RWPE2 (cell line): ENCODE measurements around the gene MEF2B.

Experiments used
- ATAC-seq: fragments of 200-7000 bp; cut with Tn5 transposase; 3 replicates; pipeline ENCODE4 v1.9.1; 2021; ENCODE audit warnings: low read depth
- DNase-seq: peaks from one replicate; pipeline ENCODE4 v3.0.0-alpha.2; 2020; ENCODE audit warnings: low spot score
- H3K27ac ChIP-seq: fragments of 450-650 bp; 2 replicates; pipeline ENCODE4 v1.5.1; 2017; ENCODE audit warnings: mild to moderate bottlenecking; ENCODE audit not compliant: poor library complexity, severe bottlenecking
- H3K27me3 ChIP-seq: fragments of 250-450 bp; sonication (Bioruptor Pico); 2 replicates; pipeline ENCODE4 v1.5.1; 2021; ENCODE audit warnings: mild to moderate bottlenecking, moderate library complexity; ENCODE audit not compliant: insufficient read depth, poor library complexity, severe bottlenecking
- H3K36me3 ChIP-seq: fragments of 250-450 bp; sonication (Bioruptor Pico); 2 replicates; pipeline ENCODE4 v1.5.1; 2020; ENCODE audit warnings: low read depth, mild to moderate bottlenecking, moderate library complexity
- H3K4me1 ChIP-seq: fragments of 250-450 bp; sonication (Bioruptor Pico); 2 replicates; pipeline ENCODE4 v1.5.1; 2021; ENCODE audit warnings: mild to moderate bottlenecking, moderate library complexity; ENCODE audit not compliant: insufficient read depth, poor library complexity, severe bottlenecking
- H3K4me3 ChIP-seq: fragments of 250-450 bp; sonication (Bioruptor Pico); 2 replicates; pipeline ENCODE4 v1.5.1; 2021; ENCODE audit warnings: mild to moderate bottlenecking, moderate library complexity; ENCODE audit not compliant: severe bottlenecking
- H3K9me3 ChIP-seq: fragments of 250-450 bp; sonication (Bioruptor Pico); 2 replicates; pipeline ENCODE4 v1.5.1; 2021; ENCODE audit warnings: mild to moderate bottlenecking, moderate library complexity; ENCODE audit not compliant: severe bottlenecking
- CTCF ChIP-seq: fragments of 450-650 bp; IDR thresholded peaks from one replicate; pipeline ENCODE4 v1.5.1; 2017; ENCODE audit warnings: mild to moderate bottlenecking, moderate library complexity; ENCODE audit not compliant: poor library complexity, severe bottlenecking

MEF2B gene

GRCh38 chr19:19193926-19194325 lies 23.9 kb upstream of the MEF2B start:
- H3K9me3 ChIP-seq, result no peaks in the 10 kb centered on the region
- no peak for ATAC-seq
- no peak for TF ChIP-seq CTCF
- H3K36me3 ChIP-seq, result peaks cover 25% of the 10 kb centered on the region
- no peaks in the 10 kb centered on the region for H3K4me1 ChIP-seq
- no peaks in the 10 kb centered on the region for H3K27me3 ChIP-seq
- DNase-seq, result no peak
- no peak overlapping the region for H3K4me3 ChIP-seq
- no peak overlapping the region for H3K27ac ChIP-seq

DNA sequence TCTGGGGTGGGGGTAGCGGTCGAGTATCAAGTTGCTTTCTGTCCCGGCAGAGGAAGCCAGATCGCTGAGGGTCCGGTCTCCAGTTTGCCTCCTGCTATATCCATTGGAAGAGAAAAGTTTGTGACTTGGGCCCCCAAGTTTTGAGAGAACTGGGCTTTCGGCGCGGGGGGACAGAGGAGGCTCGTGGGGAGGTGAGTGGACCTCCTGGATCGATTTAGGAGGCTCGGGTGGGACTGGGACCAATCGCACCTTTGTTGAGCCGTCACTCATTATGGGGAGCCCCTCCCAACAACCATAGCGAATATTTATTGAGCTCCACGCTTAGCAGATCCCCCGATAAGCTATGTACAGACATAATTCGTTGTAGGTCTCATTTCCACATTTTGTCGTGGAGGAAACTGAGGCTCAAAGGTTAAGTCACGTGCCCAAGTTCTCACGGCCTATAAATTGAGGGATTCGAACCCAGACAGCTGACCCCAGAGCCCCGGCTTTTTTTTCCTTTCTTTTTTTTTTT lies 22.9 kb upstream of the MEF2B start:
- Histone ChIP-seq H3K36me3 (peaks cover 17% of the 10 kb centered on the region), H3K27ac (peak overlapping the region; percentile 70), H3K4me1 (no peaks in the 10 kb centered on the region), H3K9me3 (no peaks in the 10 kb centered on the region), H3K4me3 (peak overlapping the region; percentile 74), H3K27me3 (no peaks in the 10 kb centered on the region)
- DNase-seq (no peak), ATAC-seq (peak; percentile 1; the same call in 1 of the 3 replicates)
- TF ChIP-seq CTCF, result no peak

DNA sequence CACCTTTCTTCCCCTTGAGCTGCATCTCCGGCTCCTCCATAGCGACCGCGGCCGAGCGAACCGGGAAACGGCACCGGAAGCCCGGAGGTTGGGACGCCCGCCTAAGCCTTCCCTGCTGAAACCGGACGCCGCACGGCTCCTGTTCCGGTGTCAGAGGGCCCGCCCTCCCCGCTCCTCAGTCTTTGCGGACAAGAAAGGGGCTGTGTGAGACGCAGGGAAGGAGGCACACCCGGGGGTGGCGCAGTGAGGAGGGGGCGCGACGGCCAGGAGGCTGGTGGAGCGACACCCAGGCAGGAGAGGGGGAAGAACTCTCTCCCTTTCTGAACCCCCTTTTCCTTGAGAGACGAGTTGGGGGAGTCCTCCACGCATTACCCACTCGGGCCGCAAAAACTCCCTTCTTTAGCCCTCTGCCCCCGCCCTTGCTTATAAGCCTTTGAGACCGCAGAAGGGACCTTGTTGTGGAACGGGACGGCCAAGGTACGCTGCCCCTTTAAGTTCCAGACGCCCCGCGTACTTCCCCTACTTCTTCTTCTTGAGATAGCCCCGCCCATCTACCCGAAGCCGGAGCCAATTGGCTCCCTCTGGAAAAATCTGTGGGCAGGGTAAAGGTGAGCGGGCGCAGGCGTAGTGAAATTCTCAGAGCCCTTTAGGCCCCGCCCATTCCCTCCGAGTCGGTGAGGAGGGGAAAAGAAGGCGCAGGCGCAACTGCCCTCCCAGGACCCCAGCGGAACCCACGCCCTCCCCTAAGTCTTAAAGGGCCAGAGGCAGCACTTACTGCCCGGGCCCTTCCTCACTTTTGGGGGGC lies 22.2 kb upstream of the MEF2B start, which contains the start of the genes BORCS8 and RFXANK:
TSS of gene BORCS8 (minus strand) at position 75 of the 805 bp plus-strand sequence. CDS start at position 40, 35 bp downstream.
TSS of gene RFXANK (plus strand) at position 181 of the 805 bp plus-strand sequence. CDS start 1,689 bp downstream, outside the sequence.
- Histone ChIP-seq H3K4me1 (no peaks in the 10 kb centered on the region), H3K27ac (peak within 1 kb of the TSS; percentile 70)

GRCh38 chr19:19191768-19192077 lies 21.7 kb upstream of the MEF2B start:
- Histone ChIP-seq H3K4me3 (peak overlapping the region; percentile 74), H3K9me3 (no peaks in the 10 kb centered on the region), H3K27me3 (no peaks in the 10 kb centered on the region), H3K4me1 (no peaks in the 10 kb centered on the region), H3K36me3 (peaks cover 14% of the 10 kb centered on the region), H3K27ac (peak overlapping the region; percentile 70)
- DNase-seq, result no peak
- no peak for ATAC-seq
- no peak for TF ChIP-seq CTCF

More for the DNA sequence above, 22.2 kb upstream of the MEF2B start, which contains the start of the genes BORCS8 and RFXANK:
- DNase-seq (peak; percentile 98), ATAC-seq (peak; percentile 88)
- H3K36me3 ChIP-seq, result peaks cover 16% of the 10 kb centered on the region
- H3K4me3 ChIP-seq, result peak within 1 kb of the TSS; percentile 74
- no peak for TF ChIP-seq CTCF
- no peaks in the 10 kb centered on the region for H3K27me3 ChIP-seq
- no peaks in the 10 kb centered on the region for H3K9me3 ChIP-seq

GRCh38 chr19:19186742-19187141 lies 16.7 kb upstream of the MEF2B start:
- no peak overlapping the region for H3K27ac ChIP-seq
- TF ChIP-seq CTCF, result no peak

More at GRCh38 chr19:19186742-19187141, 16.7 kb upstream of the MEF2B start:
- no peaks in the 10 kb centered on the region for H3K9me3 ChIP-seq
- no peak overlapping the region for H3K4me3 ChIP-seq
- DNase-seq (no peak), ATAC-seq (no peak)
- H3K36me3 ChIP-seq, result peaks cover 22% of the 10 kb centered on the region
- no peaks in the 10 kb centered on the region for H3K4me1 ChIP-seq
- H3K27me3 ChIP-seq, result no peaks in the 10 kb centered on the region
